HCT116 (cell line): Measurements from ENCODE around the gene TBX4. TPM values are rescaled to one million over a fixed set of nuclear protein-coding genes. Genes with fewer than 3 reads are reported as not detected.

ENCODE experiments used
- ATAC-seq: fragments of 200-7000 bp; cut with Tn5 transposase; 2 replicates; pipeline ENCODE4 v1.9.1; 2020; ENCODE audit warnings: mild to moderate bottlenecking, moderate library complexity
- BruUV-seq: library from RNA; stranded (reverse); fragments of 400-500 nt; replicated peaks from 2 replicates; lab custom pipeline; 2021; lab: Mats Ljungman, UMichigan
- CTCF ChIA-PET: fragments of 300-600 bp; sonication (Branson Sonifier 250); formaldehyde crosslinking; loops from one replicate; lab custom pipeline; 2021; ENCODE audit warnings: antibody characterized with exemption; lab: Charles Lee
- POLR2A ChIA-PET: fragments of 300-600, 350-600 bp; sonication (Branson Sonifier 250); formaldehyde crosslinking; loops from one replicate; lab custom pipeline; 2021; ENCODE audit warnings: antibody characterized with exemption; lab: Charles Lee
- RAD21 ChIA-PET, 2 experiments: fragments of 300-600 bp; sonication (Branson Sonifier 250); formaldehyde crosslinking; loops; one replicate each; lab custom pipeline; 2023; ENCODE audit warnings: low total read pairs in 2 of 2; ENCODE audit not compliant: uncharacterized antibody in 2 of 2, unreplicated experiment in 2 of 2, low non-redundant PET in 1 of 2; lab: Charles Lee
- DNase-seq: peaks from one replicate; pipeline ENCODE4 v3.0.0-alpha.2; 2010; ENCODE audit warnings: low read depth, low spot score
- H2AFZ ChIP-seq: fragments of 200-600 bp; shearing (Covaris generic), sonication (generic); 2 replicates; pipeline ENCODE4 v1.6.1; 2017; ENCODE audit warnings: low read depth, mixed run types, mixed read lengths, antibody characterized with exemption, low read length; ENCODE audit not compliant: poor library complexity, severe bottlenecking
- H3K27ac ChIP-seq: 2 replicates; pipeline ENCODE4 v1.5.1; 2012; ENCODE audit warnings: low read depth, low read length
- H3K27me3 ChIP-seq: fragments of 200-600 bp; sonication (generic); 2 replicates; pipeline ENCODE4 v1.6.1; 2016; ENCODE audit warnings: mixed run types, low read length, mixed read lengths; ENCODE audit not compliant: insufficient read depth
- H3K36me3 ChIP-seq, 2 experiments: fragments of 200-500 bp in 1 of 2; fragments of 200-600 bp in 1 of 2; sonication (Bioruptor generic) in 1 of 2; sonication (generic) in 1 of 2; 2 replicates each; pipeline versions ENCODE4 v1.5.1 to v1.6.1; 2014 to 2016; ENCODE audit warnings: low read length in 2 of 2, inconsistent platforms in 1 of 2, mixed read lengths in 1 of 2, mixed run types in 1 of 2; ENCODE audit not compliant: insufficient read depth in 2 of 2, control insufficient read depth in 1 of 2
- H3K4me1 ChIP-seq, 2 experiments: fragments of 200-600 bp in 1 of 2; sonication (generic) in 1 of 2; 2 replicates each; pipeline versions ENCODE4 v1.5.1 to v1.6.1; 2012 to 2017; ENCODE audit warnings: low read length in 2 of 2, inconsistent platforms in 1 of 2, mild to moderate bottlenecking in 1 of 2, mixed read lengths in 1 of 2, mixed run types in 1 of 2, moderate library complexity in 1 of 2; ENCODE audit not compliant: insufficient read depth in 2 of 2, control insufficient read depth in 1 of 2
- H3K4me2 ChIP-seq: fragments of 200-600 bp; sonication (generic); 2 replicates; pipeline ENCODE4 v1.6.1; 2017; ENCODE audit warnings: mixed run types, low read length, mixed read lengths
- H3K4me3 ChIP-seq, 2 experiments: fragments of 200-600 bp in 1 of 2; sonication (generic) in 1 of 2; replicated peaks in 1 of 2; 2 replicates each; pipeline ENCODE4 v1.5.1; 2011 to 2016; ENCODE audit warnings: low read length in 2 of 2, control low read depth in 1 of 2, low read depth in 1 of 2, mild to moderate bottlenecking in 1 of 2, mixed read lengths in 1 of 2, mixed run types in 1 of 2
- H3K79me2 ChIP-seq: fragments of 200-600 bp; sonication (generic); 2 replicates; pipeline ENCODE4 v1.6.1; 2017; ENCODE audit warnings: mild to moderate bottlenecking, mixed run types, low read length, moderate library complexity, mixed read lengths; ENCODE audit not compliant: insufficient read depth
- H3K9ac ChIP-seq: fragments of 200-600 bp; sonication (generic); 2 replicates; pipeline ENCODE4 v1.6.1; 2016; ENCODE audit warnings: low read length, mixed read lengths
- H3K9me2 ChIP-seq: fragments of 200-600 bp; sonication (generic), shearing (Covaris generic); 2 replicates; pipeline ENCODE4 v1.6.1; 2017; ENCODE audit warnings: mixed run types, mild to moderate bottlenecking, moderate library complexity; ENCODE audit not compliant: insufficient read depth
- H3K9me3 ChIP-seq, 2 experiments: fragments of 200-500 bp in 1 of 2; fragments of 200-600 bp in 1 of 2; sonication (Bioruptor generic) in 1 of 2; sonication (generic) in 1 of 2; 2 replicates each; pipeline ENCODE4 v1.6.1; 2014 to 2017; ENCODE audit warnings: low read length in 2 of 2, mixed read lengths in 2 of 2, inconsistent platforms in 1 of 2, low read depth in 1 of 2, mild to moderate bottlenecking in 1 of 2, mixed run types in 1 of 2, moderate library complexity in 1 of 2; ENCODE audit not compliant: control insufficient read depth in 1 of 2, insufficient read depth in 1 of 2
- H4K20me1 ChIP-seq: fragments of 200-600 bp; sonication (generic), shearing (Covaris generic); 2 replicates; pipeline ENCODE4 v1.6.1; 2017; ENCODE audit warnings: mixed run types, mild to moderate bottlenecking, moderate library complexity; ENCODE audit not compliant: insufficient read depth
- EGR1 ChIP-seq: IDR thresholded peaks from 2 replicates; pipeline ENCODE4 v1.6.1; 2012; ENCODE audit warnings: low read depth
- EZH2phosphoT487 ChIP-seq: fragments of 200-600 bp; IDR thresholded peaks from 2 replicates; pipeline ENCODE4 v1.6.1; 2018; ENCODE audit warnings: antibody characterized with exemption, borderline replicate concordance
- MAX ChIP-seq: IDR thresholded peaks from 2 replicates; pipeline ENCODE4 v1.6.1; 2012
- POLR2A ChIP-seq: IDR thresholded peaks from 2 replicates; pipeline ENCODE4 v1.7.0; 2011; ENCODE audit warnings: borderline replicate concordance; ENCODE audit not compliant: insufficient read depth, insufficient read length; ENCODE audit errors: extremely low read depth
- REST ChIP-seq: IDR thresholded peaks from 2 replicates; pipeline ENCODE4 v1.6.1; 2012; ENCODE audit warnings: low read depth
- ZBTB33 ChIP-seq: IDR thresholded peaks from 2 replicates; pipeline ENCODE4 v1.6.1; 2011; ENCODE audit warnings: mild to moderate bottlenecking, low read length, moderate library complexity; ENCODE audit not compliant: insufficient replicate concordance; ENCODE audit errors: extremely low read depth
- ZFX ChIP-seq: fragments of 450-650 bp; IDR thresholded peaks from 2 replicates; pipeline ENCODE4 v1.6.1; 2017
- intact Hi-C: fragments of 100-400 bp; cut with micrococcal nuclease; formaldehyde crosslinking; loops from 2 replicates; pipeline ENCODE4 v1.10.0; 2022
- total RNA-seq: library from RNA; stranded (reverse); gene quantifications from one replicate; pipeline ENCODE4 v1.2.1, GENCODE V29; 2021; ENCODE audit not compliant: unreplicated experiment

Gene TBX4
- total RNA-seq, 1 experiment from 2014 or later: 0.27 TPM

- H3K4me1 ChIP-seq: peaks cover 0 to 4% of the 10 kb centered on the region in 2 experiments; a peak in 1 of 4 replicates
- BruUV-seq: no TSS peak
- H4K20me1 ChIP-seq: no peaks in the 10 kb centered on the region
- H3K9me2 ChIP-seq: no peaks in the 10 kb centered on the region
- no peaks in the 10 kb centered on the region for H3K27me3 ChIP-seq
- H3K9me3 ChIP-seq: no peaks in the 10 kb centered on the region
- no peaks in the 10 kb centered on the region for H3K79me2 ChIP-seq
- ChIA-PET RAD21 (no interaction called here), CTCF (no interaction called here), POLR2A (no interaction called here)
- DNase-seq (no peak), ATAC-seq (no peak)
- no peak overlapping the region for H3K9ac ChIP-seq
- H2AFZ ChIP-seq: peak overlapping the region; percentile 47
- H3K27ac ChIP-seq: no peak overlapping the region
- no peaks in the 10 kb centered on the region for H3K36me3 ChIP-seq
- H3K4me2 ChIP-seq: no peak overlapping the region
- TF ChIP-seq ZFX: no peak
- no peak for TF ChIP-seq REST
- no peak for TF ChIP-seq MAX
- TF ChIP-seq POLR2A: no peak
- no peak for TF ChIP-seq EGR1
- TF ChIP-seq ZBTB33: no peak
- no peak for TF ChIP-seq EZH2phosphoT487
- intact Hi-C loops: no loop called here
- no peak overlapping the region for H3K4me3 ChIP-seq
Measured at GRCh38 chr17:61533797-61534196, 81.6 kb downstream of the TBX4 start.
